PC-3 (cell line): ENCODE results near the gene CMTM4.

Source experiments
- CTCF ChIP-seq: fragments of 300-600 bp; sonication (generic); conservative IDR thresholded peaks from 2 replicates; pipeline ENCODE4 v1.5.1; 2017; ENCODE audit warnings: antibody characterized with exemption, low read depth, mild to moderate bottlenecking, low read length
- EZH2 ChIP-seq: fragments of 300-600 bp; sonication (generic); IDR thresholded peaks from one replicate; pipeline ENCODE4 v1.6.1; 2017; ENCODE audit warnings: antibody characterized with exemption, mild to moderate bottlenecking, low read length; ENCODE audit not compliant: unreplicated experiment
- EZH2phosphoT487 ChIP-seq: fragments of 300-600 bp; sonication (generic); IDR thresholded peaks from 2 replicates; pipeline ENCODE4 v1.6.1; 2018; ENCODE audit warnings: mild to moderate bottlenecking, antibody characterized with exemption, low read length, borderline replicate concordance

GRCh38 chr16:66689282-66689681, 7.3 kb downstream of the CMTM4 start:
- TF ChIP-seq EZH2 (no peak), CTCF (no peak), EZH2phosphoT487 (no peak)
